Measurements from ENCODE around the gene ATG2A. TPM values are rescaled to one million over a fixed set of nuclear protein-coding genes. Genes with fewer than 3 reads are reported as not detected.

The ATG2A gene
- total and polyA plus RNA-seq, 2 donors (not counting 3 experiments of a cell fraction or from before 2014, with no cell fraction given): 13.4 to 24.3 TPM

DNA sequence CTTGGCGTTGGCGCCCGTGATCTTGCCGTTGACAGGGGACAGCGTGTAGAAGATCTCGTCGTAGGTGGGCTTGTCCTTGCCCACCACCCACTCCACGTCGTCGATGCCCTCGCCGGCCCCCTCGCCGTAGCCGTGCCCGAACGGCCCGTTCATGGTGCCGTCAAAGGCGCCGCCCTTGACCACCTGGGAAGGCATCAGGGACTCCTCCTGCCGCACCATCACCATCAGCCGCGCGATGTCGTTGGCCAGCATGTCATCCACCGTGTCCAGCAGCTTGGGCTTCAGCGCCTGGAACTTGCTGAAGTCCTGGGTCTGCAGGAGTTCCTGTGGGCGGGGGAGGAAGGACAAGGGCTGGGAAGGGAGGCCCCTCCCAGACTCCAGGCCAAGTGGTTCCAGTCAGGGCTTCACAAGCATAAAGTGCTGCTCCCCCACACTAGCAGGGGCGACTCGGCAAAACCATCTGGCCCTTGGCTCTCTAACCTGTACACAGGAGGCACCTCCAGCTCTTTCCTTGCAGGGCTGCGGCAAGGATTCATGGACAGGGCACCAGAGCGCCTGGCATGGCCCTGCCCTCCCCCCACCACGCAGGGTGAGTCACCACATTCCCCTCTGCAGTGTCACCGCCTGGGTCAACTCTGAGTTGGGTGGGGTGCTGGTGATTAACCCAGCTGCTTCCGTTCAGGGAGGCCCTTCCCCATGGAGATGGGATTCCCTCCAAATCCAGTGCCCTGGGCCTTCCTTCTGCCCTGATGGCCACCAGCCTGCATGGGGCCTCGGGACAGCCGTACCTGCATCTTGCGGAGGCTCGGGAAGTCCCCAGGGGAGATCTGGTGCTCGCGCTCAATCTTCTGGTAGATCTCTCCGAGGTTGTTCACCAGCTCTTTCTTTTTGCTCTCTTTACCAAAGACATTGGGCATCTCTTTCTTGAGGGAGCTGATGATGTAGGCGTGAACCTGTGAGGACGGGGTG lies 62.2 kb downstream of the ATG2A start:
- H3K9ac ChIP-seq (replicated peaks; ENCODE audit: extremely low read depth, insufficient read depth, low read length): peak overlapping the region; percentile 4
- no peaks in the 10 kb centered on the region for H3K27me3 ChIP-seq (ENCODE audit: control insufficient read depth in 2 of 2, insufficient read depth in 2 of 2, low read length in 2 of 2)
- no peak overlapping the region for H3K4me3 ChIP-seq (replicated peaks in 1 of 3; ENCODE audit: insufficient read depth in 1 of 3, low read depth in 1 of 3, low read length in 3 of 3)
- peaks cover 0 to 17% of the 10 kb centered on the region in 2 experiments for H3K36me3 ChIP-seq (ENCODE audit: control insufficient read depth in 2 of 2, extremely low read depth in 1 of 2, insufficient read depth in 2 of 2, low read length in 2 of 2)
- no peak overlapping the region for H2AFZ ChIP-seq (ENCODE audit: low read depth, low read length)
- no peak for TF ChIP-seq EZH2 (IDR thresholded peaks at IDR 0.05; ENCODE audit: borderline replicate concordance, low read depth, low read length, severe bottlenecking)
- TF ChIP-seq POLR2AphosphoS5 (IDR thresholded peaks at IDR 0.05; ENCODE audit: insufficient read depth, low read depth, low read length): peak; percentile 100
- TF ChIP-seq GATA2 (IDR thresholded peaks at IDR 0.05; ENCODE audit: insufficient read depth, insufficient read length, low read depth, low read length): peak; percentile 76
- TF ChIP-seq, protein P1, sequence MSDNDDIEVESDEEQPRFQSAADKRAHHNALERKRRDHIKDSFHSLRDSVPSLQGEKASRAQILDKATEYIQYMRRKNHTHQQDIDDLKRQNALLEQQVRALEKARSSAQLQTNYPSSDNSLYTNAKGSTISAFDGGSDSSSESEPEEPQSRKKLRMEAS (IDR thresholded peaks at IDR 0.05; ENCODE audit: insufficient read depth, insufficient read length): peak; percentile 50
- peak; percentile 100 for TF ChIP-seq FOS (IDR thresholded peaks at IDR 0.05; ENCODE audit: borderline replicate concordance, insufficient read depth, low read length)
- peak; percentile 99 for TF ChIP-seq JUN (IDR thresholded peaks at IDR 0.05; ENCODE audit: borderline replicate concordance, insufficient read depth, insufficient read length, low read depth)
- peak; percentile 89 for TF ChIP-seq MYC (IDR thresholded peaks at IDR 0.05; ENCODE audit: low read depth, low read length)
- TF ChIP-seq, protein P2, sequence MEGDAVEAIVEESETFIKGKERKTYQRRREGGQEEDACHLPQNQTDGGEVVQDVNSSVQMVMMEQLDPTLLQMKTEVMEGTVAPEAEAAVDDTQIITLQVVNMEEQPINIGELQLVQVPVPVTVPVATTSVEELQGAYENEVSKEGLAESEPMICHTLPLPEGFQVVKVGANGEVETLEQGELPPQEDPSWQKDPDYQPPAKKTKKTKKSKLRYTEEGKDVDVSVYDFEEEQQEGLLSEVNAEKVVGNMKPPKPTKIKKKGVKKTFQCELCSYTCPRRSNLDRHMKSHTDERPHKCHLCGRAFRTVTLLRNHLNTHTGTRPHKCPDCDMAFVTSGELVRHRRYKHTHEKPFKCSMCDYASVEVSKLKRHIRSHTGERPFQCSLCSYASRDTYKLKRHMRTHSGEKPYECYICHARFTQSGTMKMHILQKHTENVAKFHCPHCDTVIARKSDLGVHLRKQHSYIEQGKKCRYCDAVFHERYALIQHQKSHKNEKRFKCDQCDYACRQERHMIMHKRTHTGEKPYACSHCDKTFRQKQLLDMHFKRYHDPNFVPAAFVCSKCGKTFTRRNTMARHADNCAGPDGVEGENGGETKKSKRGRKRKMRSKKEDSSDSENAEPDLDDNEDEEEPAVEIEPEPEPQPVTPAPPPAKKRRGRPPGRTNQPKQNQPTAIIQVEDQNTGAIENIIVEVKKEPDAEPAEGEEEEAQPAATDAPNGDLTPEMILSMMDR (IDR thresholded peaks at IDR 0.05; ENCODE audit: extremely low read depth in 1 of 2, insufficient read depth in 1 of 2, low read depth in 1 of 2, low read length in 2 of 2): no peak
- peak; percentile 82 for TF ChIP-seq POLR2A (IDR thresholded peaks at IDR 0.05; ENCODE audit: low read depth, low read length)
- intact Hi-C loops (cut with micrococcal nuclease) (loop anchor here (1.0 to 2.0 kb wide), 3 partner anchors 14 to 62 kb away; partner anchors contain the start of genes ATG2A and EHD1), dilution Hi-C loops (cut with MboI; ENCODE audit: extremely low pct_ligation_motif_present, low sequenced_read_pairs) (no loop called here)
- H3K4me1 ChIP-seq (ENCODE audit: control insufficient read depth, extremely low read depth, insufficient read depth, low read length): peaks cover 37% of the 10 kb centered on the region
- peaks cover 23% of the 10 kb centered on the region for H3K79me2 ChIP-seq (ENCODE audit: control insufficient read depth, insufficient read depth, low read length)
- no peaks in the 10 kb centered on the region for H3K9me1 ChIP-seq (replicated peaks; ENCODE audit: control insufficient read depth, extremely low read depth, insufficient read depth, low read length)
- FAIRE-seq (peak; percentile 98), DNase-seq (ENCODE audit: low read depth, low spot score) (peak; percentile 91)
- no peaks in the 10 kb centered on the region for H3K9me3 ChIP-seq (replicated peaks; ENCODE audit: control insufficient read depth, insufficient read depth, low read length)
- peak overlapping the region; percentile 3 for H3K4me2 ChIP-seq (ENCODE audit: insufficient read depth, low read length)
- CTCF ChIA-PET: interaction anchor here (0.9 to 9.1 kb wide), 8 partner anchors 9 to 38 kb away, joined by 4 to 101 read pairs (median 6); partner anchors contain the start of genes CDC42BPG and EHD1
- POLR2A ChIA-PET: interaction anchor here (1.0 to 2.8 kb wide), 5 partner anchors 10 to 23 kb away, joined by 3 to 18 read pairs (median 10); partner anchors contain the start of gene EHD1
- H4K20me1 ChIP-seq (replicated peaks; ENCODE audit: control insufficient read depth, extremely low read depth, insufficient read depth, low read length): no peaks in the 10 kb centered on the region
- BruUV-seq (replicated peaks): no TSS peak
- H3K27ac ChIP-seq (ENCODE audit: insufficient read depth, low read depth, low read length): peak overlapping the region; percentile 74
